Neural cell (in vitro differentiated cells): ENCODE measurements around the gene OBSCN.

Experiments used
- CTCF ChIP-seq: fragments of 450-650 bp; IDR thresholded peaks from 2 replicates; pipeline ENCODE4 v1.5.1; 2014; ENCODE audit warnings: antibody characterized with exemption, mild to moderate bottlenecking, moderate library complexity; ENCODE audit not compliant: poor library complexity, severe bottlenecking
- EP300 ChIP-seq: fragments of 450-650 bp; conservative IDR thresholded peaks from 2 replicates; pipeline ENCODE4 v1.6.1; 2014; ENCODE audit warnings: antibody characterized with exemption, mild to moderate bottlenecking, moderate library complexity; ENCODE audit not compliant: poor library complexity, severe bottlenecking
- EZH2 ChIP-seq: fragments of 200-600, 300-800 bp; shearing (Covaris generic), sonication (generic); IDR thresholded peaks from 2 replicates; pipeline ENCODE4 v1.6.1; 2014; ENCODE audit warnings: antibody characterized with exemption, low read length, borderline replicate concordance, mild to moderate bottlenecking; ENCODE audit not compliant: insufficient read depth, poor library complexity, severe bottlenecking
- MXI1 ChIP-seq: fragments of 450-650 bp; conservative IDR thresholded peaks from 2 replicates; pipeline ENCODE4 v1.6.1; 2014; ENCODE audit warnings: antibody characterized with exemption, mild to moderate bottlenecking; ENCODE audit not compliant: poor library complexity, severe bottlenecking
- POLR2AphosphoS5 ChIP-seq: IDR thresholded peaks from 2 replicates; pipeline ENCODE4 v1.6.1; 2012
- RAD21 ChIP-seq: fragments of 450-650 bp; conservative IDR thresholded peaks from 2 replicates; pipeline ENCODE4 v1.6.1; 2014; ENCODE audit warnings: antibody characterized with exemption, mild to moderate bottlenecking, moderate library complexity
- REST ChIP-seq: IDR thresholded peaks from 2 replicates; pipeline ENCODE4 v1.6.1; 2012; ENCODE audit warnings: borderline replicate concordance
- SMC3 ChIP-seq: fragments of 450-650 bp; conservative IDR thresholded peaks from 2 replicates; pipeline ENCODE4 v1.6.1; 2014; ENCODE audit warnings: antibody characterized with exemption, mild to moderate bottlenecking, moderate library complexity; ENCODE audit not compliant: poor library complexity
- TAF1 ChIP-seq: IDR thresholded peaks from 2 replicates; pipeline ENCODE4 v1.6.1; 2012; ENCODE audit warnings: low read depth

- no peak for TF ChIP-seq CTCF
- no peak for TF ChIP-seq POLR2AphosphoS5
- no peak for TF ChIP-seq REST
- TF ChIP-seq EZH2 = no peak
- no peak for TF ChIP-seq SMC3
- TF ChIP-seq TAF1 = no peak
- TF ChIP-seq RAD21 = no peak
- no peak for TF ChIP-seq EP300
- TF ChIP-seq MXI1 = no peak
Measured at GRCh38 chr1:228174482-228175315, 33.1 kb upstream of the OBSCN start.
